Stomach (tissue), 9 donors: ENCODE measurements around the gene WDR86. TPM values are rescaled to one million over a fixed set of nuclear protein-coding genes. Genes with fewer than 3 reads are reported as not detected.

Experiments
- DNase-seq, 2 donors: peaks; one replicate each; pipeline versions ENCODE4 v3.0.0 to v3.0.0-alpha.2; 2013 to 2019
- H3K27ac ChIP-seq, 5 donors: fragments of 200-600 bp in 4 of 5; sonication (generic) in 4 of 5; one replicate each; pipeline ENCODE4 v1.5.1; 2013 to 2019; ENCODE audit warnings: mild to moderate bottlenecking in 1 of 5, moderate library complexity in 1 of 5
- H3K27me3 ChIP-seq, 3 donors: fragments of 200-600 bp; sonication (generic); one replicate each; pipeline ENCODE4 v1.5.1; 2017 to 2019; ENCODE audit warnings: mixed run types in 1 of 3
- H3K36me3 ChIP-seq, 4 donors: fragments of 200-600 bp; sonication (generic); 1 replicate in 3 of 4; 2 replicates in 1 of 4; pipeline ENCODE4 v1.5.1; 2016 to 2019
- H3K4me1 ChIP-seq, 4 donors: fragments of 200-600 bp; sonication (generic); one replicate each; pipeline ENCODE4 v1.5.1; 2016 to 2019
- H3K4me3 ChIP-seq, 4 donors: fragments of 200-600 bp; sonication (generic) in 3 of 4; one replicate each; pipeline ENCODE4 v1.5.1; 2016 to 2019; ENCODE audit warnings: mild to moderate bottlenecking in 1 of 4
- H3K9me3 ChIP-seq, 4 donors: fragments of 200-600 bp; sonication (generic); one replicate each; pipeline ENCODE4 v1.5.1; 2016 to 2019
- EP300 ChIP-seq: sonication (generic); formaldehyde crosslinking; IDR thresholded peaks from one replicate; pipeline ENCODE4 v1.6.1; 2017; ENCODE audit warnings: antibody characterized with exemption
- POLR2A ChIP-seq, 4 donors: fragments of 450-650 bp; IDR thresholded peaks; one replicate each; pipeline ENCODE4 v1.6.1; 2016; ENCODE audit warnings: antibody characterized with exemption in 4 of 4, control low read depth in 2 of 4, mild to moderate bottlenecking in 1 of 4, moderate library complexity in 1 of 4
- POLR2AphosphoS5 ChIP-seq, 3 donors: sonication (generic); formaldehyde crosslinking; IDR thresholded peaks; one replicate each; pipeline ENCODE4 v1.6.1; 2016; ENCODE audit warnings: antibody characterized with exemption in 3 of 3
- WGBS, 5 donors: extraction: QIAGEN DNeasy Blood & Tissue Kit in 3 of 5; methylation state at CpG; one replicate each; pipeline versions ENCODE4 v1.1.5 to v1.1.7; 2013 to 2018; 5-methylcytosine and 5-hydroxymethylcytosine counted together
- intact Hi-C: fragments of 100-400 bp; cut with DNase I; formaldehyde crosslinking; loops from one replicate; pipeline ENCODE4 v1.15.1; 2023; ENCODE audit warnings: low total_unique reads
- polyA plus RNA-seq, 3 donors: library from polyadenylated mRNA; stranded (reverse); fragments of 200-250 nt; gene quantifications; one replicate each; pipeline ENCODE4 v1.2.3, GENCODE V29; 2013
- total RNA-seq, 5 donors: library from RNA; depleted of rRNA; stranded (reverse); fragments of >200 nt; gene quantifications; one replicate each; pipeline versions ENCODE4 v1.1.0 to v1.2.3, GENCODE V29; 2014 to 2016
- TF ChIP-seq, protein P1 (sequence below), 7 experiments: fragments of 450-650 bp in 4 of 7; fragments of 200-600 bp in 3 of 7; sonication (generic) in 3 of 7; IDR thresholded peaks; one replicate each; pipeline ENCODE4 v1.5.1; 2016 to 2019; ENCODE audit warnings: antibody characterized with exemption in 7 of 7, control low read depth in 2 of 7, mild to moderate bottlenecking in 1 of 7
- donor health status: healthy with polysubstance abuse.
- donor health status: Bipolar disorder and iron deficiency.
- donor health status: healthy.

Gene WDR86
- total and polyA plus RNA-seq, 8 donors, result 1.2 to 15.8 (median 5.2) TPM

DNA sequence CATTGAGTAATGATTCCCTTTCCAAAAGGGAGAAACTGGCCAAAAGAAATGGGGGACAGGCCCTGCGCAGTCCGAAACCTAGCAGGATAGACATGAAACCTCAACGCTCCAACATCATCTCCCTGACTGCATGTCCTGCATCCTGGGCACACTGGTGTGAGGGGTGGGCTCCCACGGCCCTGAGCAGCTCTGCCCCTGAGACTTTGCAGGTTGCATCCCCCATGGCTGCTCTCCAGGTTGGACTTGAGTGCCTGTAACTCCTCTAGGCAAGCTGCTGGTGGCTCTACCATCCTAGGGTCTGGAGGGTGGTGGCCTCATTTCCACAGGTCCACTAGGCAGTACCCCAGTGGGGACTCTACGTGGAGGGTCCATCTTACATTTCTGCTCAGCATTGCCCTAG is 46.4 kb upstream of the WDR86 start:
- H3K9me3 ChIP-seq, result no peaks in the 10 kb centered on the region
- no peak for DNase-seq
- H3K27ac ChIP-seq, result no peak overlapping the region
- WGBS, 5 donors, result 91 to 98% (median 93%) methylated on average over 5 of the region's 5 CpGs
- TF ChIP-seq POLR2AphosphoS5 (IDR thresholded peaks at IDR 0.05), result no peak
- TF ChIP-seq, protein P1, sequence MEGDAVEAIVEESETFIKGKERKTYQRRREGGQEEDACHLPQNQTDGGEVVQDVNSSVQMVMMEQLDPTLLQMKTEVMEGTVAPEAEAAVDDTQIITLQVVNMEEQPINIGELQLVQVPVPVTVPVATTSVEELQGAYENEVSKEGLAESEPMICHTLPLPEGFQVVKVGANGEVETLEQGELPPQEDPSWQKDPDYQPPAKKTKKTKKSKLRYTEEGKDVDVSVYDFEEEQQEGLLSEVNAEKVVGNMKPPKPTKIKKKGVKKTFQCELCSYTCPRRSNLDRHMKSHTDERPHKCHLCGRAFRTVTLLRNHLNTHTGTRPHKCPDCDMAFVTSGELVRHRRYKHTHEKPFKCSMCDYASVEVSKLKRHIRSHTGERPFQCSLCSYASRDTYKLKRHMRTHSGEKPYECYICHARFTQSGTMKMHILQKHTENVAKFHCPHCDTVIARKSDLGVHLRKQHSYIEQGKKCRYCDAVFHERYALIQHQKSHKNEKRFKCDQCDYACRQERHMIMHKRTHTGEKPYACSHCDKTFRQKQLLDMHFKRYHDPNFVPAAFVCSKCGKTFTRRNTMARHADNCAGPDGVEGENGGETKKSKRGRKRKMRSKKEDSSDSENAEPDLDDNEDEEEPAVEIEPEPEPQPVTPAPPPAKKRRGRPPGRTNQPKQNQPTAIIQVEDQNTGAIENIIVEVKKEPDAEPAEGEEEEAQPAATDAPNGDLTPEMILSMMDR (IDR thresholded peaks at IDR 0.05), result no peak
- no peak for TF ChIP-seq POLR2A (IDR thresholded peaks at IDR 0.05)
- TF ChIP-seq EP300, result no peak
- H3K36me3 ChIP-seq, result no peaks in the 10 kb centered on the region
- intact Hi-C loops, result no loop called here
- peaks cover 14 to 24% (median 22%) of the 10 kb centered on the region in 4 donors for H3K4me1 ChIP-seq
- H3K4me3 ChIP-seq, result no peak overlapping the region
- H3K27me3 ChIP-seq, result peaks cover 0 to 11% (median 4%) of the 10 kb centered on the region in 3 donors

DNA sequence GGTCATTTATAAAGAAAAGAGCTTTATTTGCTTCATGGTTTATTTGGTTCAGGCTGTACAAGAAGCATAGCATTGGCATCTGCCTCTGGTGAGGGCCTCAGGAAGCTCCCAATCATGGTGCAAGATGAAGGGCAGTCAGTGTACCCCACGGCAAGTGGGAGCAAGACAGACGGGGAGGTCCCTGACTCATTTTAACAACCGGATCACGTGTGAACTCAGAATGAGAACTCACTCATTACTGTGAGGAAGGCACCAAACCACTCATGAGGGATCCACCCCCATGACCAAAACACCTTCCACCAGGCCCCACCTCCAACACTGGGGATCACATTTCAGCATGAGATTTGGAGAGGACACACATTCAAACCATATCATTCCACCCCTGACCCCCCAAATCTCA is 45.9 kb upstream of the WDR86 start:
- TF ChIP-seq, protein P1 (IDR thresholded peaks at IDR 0.05), result no peak
- no peak for TF ChIP-seq EP300
- TF ChIP-seq POLR2A (IDR thresholded peaks at IDR 0.05), result no peak
- no peak for TF ChIP-seq POLR2AphosphoS5 (IDR thresholded peaks at IDR 0.05)
- WGBS, 5 donors, result 44 to 91% (median 80%) methylated on average over 4 of the region's 4 CpGs
- intact Hi-C loops, result no loop called here
- Histone ChIP-seq H3K27me3 (peaks cover 0 to 13% (median 4%) of the 10 kb centered on the region in 3 donors), H3K4me3 (no peak overlapping the region), H3K4me1 (peaks cover 14 to 18% (median 16%) of the 10 kb centered on the region in 4 donors), H3K36me3 (no peaks in the 10 kb centered on the region), H3K9me3 (no peaks in the 10 kb centered on the region), H3K27ac (no peak overlapping the region)
- DNase-seq, result no peak

DNA sequence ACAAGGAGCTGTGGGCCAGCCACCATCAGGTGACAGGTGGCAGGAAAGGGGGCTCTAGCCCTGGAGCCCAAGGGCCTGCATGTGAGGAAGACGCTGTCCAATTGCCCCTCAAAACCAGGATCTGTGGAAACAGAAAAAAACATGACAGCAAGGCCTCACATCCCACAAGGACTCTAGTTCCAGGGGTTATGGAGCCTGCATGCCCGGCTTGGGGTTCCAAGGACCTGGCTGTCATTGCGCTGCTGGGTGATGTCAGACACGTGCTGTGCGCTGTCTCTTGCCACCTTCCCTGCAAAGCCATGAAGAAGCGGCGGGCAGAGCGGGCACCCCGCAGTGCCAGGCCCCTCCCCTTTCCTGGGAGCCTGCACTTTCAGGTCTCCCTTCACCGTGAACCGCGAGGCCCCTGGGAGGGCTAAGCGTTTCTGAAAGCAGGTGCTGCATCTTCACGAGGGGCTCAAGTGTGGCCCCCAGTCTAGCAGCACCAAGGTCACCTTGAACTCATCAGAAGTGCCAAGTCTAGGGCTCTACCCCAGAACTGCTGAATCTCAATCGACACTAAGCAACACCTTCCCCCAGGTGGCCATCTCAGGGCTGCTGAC is 45.2 kb upstream of the WDR86 start:
- Histone ChIP-seq H3K27ac (no peak overlapping the region), H3K9me3 (no peaks in the 10 kb centered on the region), H3K4me1 (peaks cover 9 to 11% (median 10%) of the 10 kb centered on the region in 4 donors), H3K36me3 (no peaks in the 10 kb centered on the region), H3K4me3 (no peak overlapping the region), H3K27me3 (peaks cover 0 to 13% (median 4%) of the 10 kb centered on the region in 3 donors)
- TF ChIP-seq POLR2AphosphoS5 (IDR thresholded peaks at IDR 0.05) (no peak), EP300 (no peak), POLR2A (IDR thresholded peaks at IDR 0.05) (no peak)
- TF ChIP-seq, protein P1 (IDR thresholded peaks at IDR 0.05), result no peak
- intact Hi-C loops, result no loop called here
- no peak for DNase-seq
- WGBS, 5 donors, result 85 to 93% (median 86%) methylated on average over 13 to 15 of the region's 15 CpGs

DNA sequence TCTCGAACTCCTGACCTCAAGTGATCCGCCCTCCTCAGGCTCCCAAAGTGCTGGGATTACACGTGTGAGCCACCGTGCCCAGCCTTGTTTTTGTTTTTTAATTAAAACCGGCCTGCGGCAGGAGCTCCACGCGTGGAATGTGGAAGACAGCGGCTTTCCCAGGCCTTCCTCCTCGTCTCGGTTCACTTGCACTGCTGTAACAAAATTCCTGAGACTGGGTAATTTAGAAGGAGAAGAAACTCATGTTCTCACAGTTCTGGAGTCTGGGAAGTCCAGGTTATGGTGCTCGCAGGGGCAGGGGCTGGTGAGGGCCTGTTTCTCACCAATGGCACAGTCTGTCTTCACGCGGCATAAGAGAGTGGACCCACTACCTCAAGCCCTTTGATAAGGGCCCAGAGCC is 44.5 kb upstream of the WDR86 start:
- intact Hi-C loops, result no loop called here
- Histone ChIP-seq H3K4me1 (peaks cover 1 to 4% (median 3%) of the 10 kb centered on the region in 4 donors), H3K27me3 (peaks cover 0 to 16% (median 4%) of the 10 kb centered on the region in 3 donors), H3K27ac (no peak overlapping the region), H3K36me3 (no peaks in the 10 kb centered on the region), H3K9me3 (no peaks in the 10 kb centered on the region), H3K4me3 (no peak overlapping the region)
- 91 to 94% (median 93%) methylated on average over 14 of the region's 14 CpGs for WGBS, 5 donors
- DNase-seq, result no peak
- TF ChIP-seq, protein P1 (IDR thresholded peaks at IDR 0.05), result no peak
- no peak for TF ChIP-seq POLR2A (IDR thresholded peaks at IDR 0.05)
- TF ChIP-seq POLR2AphosphoS5 (IDR thresholded peaks at IDR 0.05), result no peak
- no peak for TF ChIP-seq EP300
